GM23248 (cell line): Measurements from ENCODE around the gene CEACAM21.

ENCODE experiments used
- EZH2 ChIP-seq: fragments of 200-600 bp; sonication (generic); IDR thresholded peaks from 2 replicates; pipeline ENCODE4 v1.6.1; 2018; ENCODE audit warnings: antibody characterized with exemption, mild to moderate bottlenecking; ENCODE audit not compliant: insufficient read depth, poor library complexity, severe bottlenecking
- EZH2phosphoT487 ChIP-seq: fragments of 200-600 bp; sonication (generic); IDR thresholded peaks from 2 replicates; pipeline ENCODE4 v1.6.1; 2018; ENCODE audit warnings: antibody characterized with exemption, moderate library complexity, mild to moderate bottlenecking, low read depth; ENCODE audit not compliant: insufficient read depth

- TF ChIP-seq EZH2phosphoT487 (no peak), EZH2 (no peak)
Observed at GRCh38 chr19:41540041-41540695, 35.8 kb upstream of the CEACAM21 start.
